VCaP (cell line): ENCODE results near the gene ROR2.
A peak's percentile ranks its signal among the peaks of the same experiment; 100 is the strongest.

ENCODE experiments used
- H3K27ac ChIP-seq: fragments of 450-650 bp; 2 replicates; pipeline ENCODE4 v1.5.1; 2017
- TF ChIP-seq, protein P1 (sequence below): fragments of 450-650 bp; conservative IDR thresholded peaks from 2 replicates; pipeline ENCODE4 v1.5.1; 2017; ENCODE audit warnings: mild to moderate bottlenecking, moderate library complexity

The ROR2 gene

GRCh38 chr9:91781906-91782305 is 168.1 kb downstream of the ROR2 start:
- H3K27ac ChIP-seq: no peak overlapping the region
- TF ChIP-seq, protein P1, sequence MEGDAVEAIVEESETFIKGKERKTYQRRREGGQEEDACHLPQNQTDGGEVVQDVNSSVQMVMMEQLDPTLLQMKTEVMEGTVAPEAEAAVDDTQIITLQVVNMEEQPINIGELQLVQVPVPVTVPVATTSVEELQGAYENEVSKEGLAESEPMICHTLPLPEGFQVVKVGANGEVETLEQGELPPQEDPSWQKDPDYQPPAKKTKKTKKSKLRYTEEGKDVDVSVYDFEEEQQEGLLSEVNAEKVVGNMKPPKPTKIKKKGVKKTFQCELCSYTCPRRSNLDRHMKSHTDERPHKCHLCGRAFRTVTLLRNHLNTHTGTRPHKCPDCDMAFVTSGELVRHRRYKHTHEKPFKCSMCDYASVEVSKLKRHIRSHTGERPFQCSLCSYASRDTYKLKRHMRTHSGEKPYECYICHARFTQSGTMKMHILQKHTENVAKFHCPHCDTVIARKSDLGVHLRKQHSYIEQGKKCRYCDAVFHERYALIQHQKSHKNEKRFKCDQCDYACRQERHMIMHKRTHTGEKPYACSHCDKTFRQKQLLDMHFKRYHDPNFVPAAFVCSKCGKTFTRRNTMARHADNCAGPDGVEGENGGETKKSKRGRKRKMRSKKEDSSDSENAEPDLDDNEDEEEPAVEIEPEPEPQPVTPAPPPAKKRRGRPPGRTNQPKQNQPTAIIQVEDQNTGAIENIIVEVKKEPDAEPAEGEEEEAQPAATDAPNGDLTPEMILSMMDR: no peak

- H3K27ac ChIP-seq: no peak overlapping the region
- TF ChIP-seq, protein P1: no peak
These were observed 168.9 kb downstream of the ROR2 start for GRCh38 chr9:91781116-91781515.

DNA sequence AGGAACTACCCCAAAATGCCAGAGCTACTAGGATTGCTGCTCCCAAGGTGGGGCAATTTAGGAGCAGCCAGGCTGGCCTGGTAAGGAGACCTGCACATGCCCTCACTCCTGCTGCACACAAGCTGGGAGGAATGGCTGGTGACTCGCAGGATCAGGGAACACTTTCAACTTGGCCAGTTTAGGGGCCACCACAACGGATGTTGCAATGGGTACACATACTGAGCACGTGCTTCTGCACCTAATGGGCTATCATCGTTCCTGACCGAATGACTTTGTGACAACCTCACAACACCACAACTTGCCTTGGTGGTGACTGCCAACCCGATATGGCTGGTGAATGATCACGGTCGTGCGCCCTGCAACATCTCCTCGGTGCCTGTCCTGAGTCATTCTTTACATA is 172.0 kb downstream of the ROR2 start:
- TF ChIP-seq, protein P1: no peak
- no peak overlapping the region for H3K27ac ChIP-seq

DNA sequence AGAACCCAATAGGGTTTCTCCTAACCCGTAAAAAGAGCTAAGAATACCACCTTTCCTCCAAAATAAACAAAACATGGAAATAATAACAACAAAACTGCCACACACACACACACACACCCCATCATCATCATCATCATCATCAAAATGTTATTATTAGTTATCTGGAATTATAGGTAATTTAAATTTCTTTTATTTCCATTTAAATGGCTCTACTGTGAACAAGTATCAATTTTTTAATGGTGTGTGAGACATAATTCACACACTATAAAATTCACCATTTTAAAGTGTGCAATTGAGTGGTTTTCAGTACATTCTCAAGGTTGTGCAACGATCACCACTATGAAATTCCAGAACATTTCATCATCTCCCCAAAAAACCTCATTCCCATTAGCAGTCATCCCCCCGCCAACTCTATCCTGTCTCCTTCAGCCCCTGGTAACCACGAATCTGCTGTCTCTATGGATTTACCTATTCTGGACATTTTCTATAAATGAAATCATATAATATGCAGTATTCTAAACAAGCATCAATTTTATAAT is 172.7 kb downstream of the ROR2 start:
- no peak overlapping the region for H3K27ac ChIP-seq
- TF ChIP-seq, protein P1: no peak

- H3K27ac ChIP-seq: no peak overlapping the region
- TF ChIP-seq, protein P1: no peak
These were observed 173.4 kb downstream of the ROR2 start for GRCh38 chr9:91776409-91777291.

DNA sequence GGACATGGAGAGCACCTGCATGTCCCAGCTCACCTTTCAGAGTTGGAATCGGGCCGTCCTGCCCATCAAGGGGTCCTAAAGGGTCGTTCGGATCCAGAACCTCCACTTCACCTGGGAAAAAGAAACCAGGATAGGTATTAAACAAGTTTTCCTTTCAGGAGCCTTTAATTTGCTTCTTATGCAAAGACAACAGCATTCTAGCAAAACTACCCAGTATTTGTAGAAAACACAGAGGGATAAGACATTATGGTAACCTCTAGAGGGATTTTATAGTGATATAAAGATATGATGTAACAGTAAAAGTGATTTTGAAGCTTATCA is 174.4 kb downstream of the ROR2 start:
- H3K27ac ChIP-seq: no peak overlapping the region
- TF ChIP-seq, protein P1: peak; percentile 67

- TF ChIP-seq, protein P1: peak; percentile 90
These were observed 174.9 kb downstream of the ROR2 start for GRCh38 chr9:91775011-91775707.

More at GRCh38 chr9:91775011-91775707, 174.9 kb downstream of the ROR2 start:
- no peak overlapping the region for H3K27ac ChIP-seq
